ENCODE data around the gene SNX11. TPM values are rescaled to one million over a fixed set of nuclear protein-coding genes. Genes with fewer than 3 reads are reported as not detected.

The SNX11 gene
- total RNA-seq, 1 donor from 2014 or later, result 44.0 TPM

DNA sequence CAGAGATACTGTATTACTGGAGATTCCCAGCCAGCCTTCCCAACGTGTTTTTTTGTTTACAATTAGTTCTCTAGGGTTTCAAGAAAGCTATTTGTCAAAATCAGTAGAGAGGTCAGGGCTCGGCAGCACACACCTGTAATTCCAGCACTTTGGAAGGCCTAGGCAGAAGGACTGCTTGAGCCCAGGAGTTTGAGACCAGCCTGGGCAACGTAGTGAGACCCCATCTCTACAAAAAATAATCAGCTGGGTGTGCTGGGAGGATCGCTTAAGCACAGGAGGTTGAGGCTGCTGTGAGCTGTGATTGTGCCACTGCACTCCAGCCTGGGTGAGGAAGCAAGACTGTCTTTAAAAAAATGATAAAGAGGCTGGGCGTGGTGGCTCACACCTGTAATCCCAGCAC is 25.7 kb upstream of the SNX11 start:
- Mint-ChIP-seq H3K27ac (ENCODE audit: unreplicated experiment) (no peak overlapping the region), H3K4me3 (ENCODE audit: unreplicated experiment) (no peak overlapping the region), H3K27me3 (ENCODE audit: unreplicated experiment) (no peaks in the 10 kb centered on the region), H3K36me3 (ENCODE audit: unreplicated experiment) (no peaks in the 10 kb centered on the region), H3K4me1 (ENCODE audit: low read depth, unreplicated experiment) (peaks cover 5% of the 10 kb centered on the region), H3K9me3 (ENCODE audit: unreplicated experiment) (no peaks in the 10 kb centered on the region)
- TF ChIP-seq CTCF (IDR thresholded peaks at IDR 0.05; ENCODE audit: partially characterized antibody, unreplicated experiment), result no peak
- no peak for DNase-seq

GRCh38 chr17:48084932-48085331 is 22.6 kb upstream of the SNX11 start:
- Mint-ChIP-seq H3K4me3 (ENCODE audit: unreplicated experiment) (no peak overlapping the region), H3K27me3 (ENCODE audit: unreplicated experiment) (peaks cover 3% of the 10 kb centered on the region), H3K36me3 (ENCODE audit: unreplicated experiment) (no peaks in the 10 kb centered on the region), H3K27ac (ENCODE audit: unreplicated experiment) (no peak overlapping the region), H3K9me3 (ENCODE audit: unreplicated experiment) (no peaks in the 10 kb centered on the region), H3K4me1 (ENCODE audit: low read depth, unreplicated experiment) (peaks cover 5% of the 10 kb centered on the region)
- TF ChIP-seq CTCF (IDR thresholded peaks at IDR 0.05; ENCODE audit: partially characterized antibody, unreplicated experiment), result no peak
- no peak for DNase-seq

- no peak for TF ChIP-seq CTCF (IDR thresholded peaks at IDR 0.05; ENCODE audit: partially characterized antibody, unreplicated experiment)
- Mint-ChIP-seq H3K27me3 (ENCODE audit: unreplicated experiment) (peaks cover 5% of the 10 kb centered on the region), H3K4me3 (ENCODE audit: unreplicated experiment) (no peak overlapping the region), H3K9me3 (ENCODE audit: unreplicated experiment) (no peaks in the 10 kb centered on the region), H3K27ac (ENCODE audit: unreplicated experiment) (no peak overlapping the region), H3K4me1 (ENCODE audit: low read depth, unreplicated experiment) (no peaks in the 10 kb centered on the region), H3K36me3 (ENCODE audit: unreplicated experiment) (no peaks in the 10 kb centered on the region)
- no peak for DNase-seq
Observed at GRCh38 chr17:48093341-48094045, 14.1 kb upstream of the SNX11 start.

DNA sequence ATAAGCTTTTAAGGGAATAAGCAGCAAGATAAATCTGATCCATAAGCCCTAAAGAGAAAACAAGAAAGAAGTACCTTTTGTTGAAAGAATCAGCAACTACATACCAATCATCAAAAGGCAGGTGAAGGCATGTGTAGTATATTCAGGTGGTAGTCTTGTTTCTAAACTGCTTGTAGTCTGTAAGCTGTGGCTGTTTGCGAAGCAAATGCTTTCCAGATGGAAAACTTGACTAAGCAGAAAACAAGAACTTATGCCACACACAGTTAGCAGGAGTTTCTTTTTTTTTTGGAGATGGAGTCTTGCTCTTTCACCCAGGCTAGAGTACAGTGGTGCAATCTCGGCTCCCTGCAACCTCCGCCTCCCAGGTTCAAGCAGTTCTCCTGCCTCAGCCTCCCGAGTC is 12.0 kb upstream of the SNX11 start:
- H3K27me3 Mint-ChIP-seq (ENCODE audit: unreplicated experiment), result peaks cover 5% of the 10 kb centered on the region
- no peak overlapping the region for H3K27ac Mint-ChIP-seq (ENCODE audit: unreplicated experiment)
- H3K9me3 Mint-ChIP-seq (ENCODE audit: unreplicated experiment), result no peaks in the 10 kb centered on the region
- no peak for DNase-seq
- no peak overlapping the region for H3K4me3 Mint-ChIP-seq (ENCODE audit: unreplicated experiment)
- no peaks in the 10 kb centered on the region for H3K36me3 Mint-ChIP-seq (ENCODE audit: unreplicated experiment)
- TF ChIP-seq CTCF (IDR thresholded peaks at IDR 0.05; ENCODE audit: partially characterized antibody, unreplicated experiment), result no peak
- H3K4me1 Mint-ChIP-seq (ENCODE audit: low read depth, unreplicated experiment), result peaks cover 8% of the 10 kb centered on the region

GRCh38 chr17:48100160-48100559 is 7.4 kb upstream of the SNX11 start:
- no peak for DNase-seq
- H3K4me3 Mint-ChIP-seq (ENCODE audit: unreplicated experiment), result peak overlapping the region; percentile 93
- no peak for TF ChIP-seq CTCF (IDR thresholded peaks at IDR 0.05; ENCODE audit: partially characterized antibody, unreplicated experiment)
- H3K9me3 Mint-ChIP-seq (ENCODE audit: unreplicated experiment), result peaks cover 8% of the 10 kb centered on the region
- H3K4me1 Mint-ChIP-seq (ENCODE audit: low read depth, unreplicated experiment), result peaks cover 9% of the 10 kb centered on the region
- H3K36me3 Mint-ChIP-seq (ENCODE audit: unreplicated experiment), result no peaks in the 10 kb centered on the region
- H3K27me3 Mint-ChIP-seq (ENCODE audit: unreplicated experiment), result peaks cover 8% of the 10 kb centered on the region
- H3K27ac Mint-ChIP-seq (ENCODE audit: unreplicated experiment), result peak overlapping the region; percentile 67
